AG04450 (cell line): Measurements from ENCODE around the gene AIPL1. TPM values are rescaled to one million over a fixed set of nuclear protein-coding genes. Genes with fewer than 3 reads are reported as not detected.
A peak's percentile ranks its signal among the peaks of the same experiment; 100 is the strongest.

Source experiments
- CTCF ChIA-PET: fragments of 300-600, 350-600 bp; formaldehyde crosslinking; extraction: SDS; loops from one replicate; lab custom pipeline; 2022; ENCODE audit warnings: antibody characterized with exemption, inconsistent platforms; lab: Charles Lee
- POLR2A ChIA-PET: fragments of 350-600 bp; formaldehyde crosslinking; extraction: SDS; loops from one replicate; lab custom pipeline; 2021; ENCODE audit warnings: antibody characterized with exemption, inconsistent platforms; lab: Yijun Ruan, JAX
- DNase-seq: peaks from one replicate; pipeline ENCODE4 v3.0.0-alpha.2; 2011; ENCODE audit warnings: low read depth, low spot score
- H3K27ac ChIP-seq: one replicate; pipeline ENCODE4 v1.5.1; 2012; ENCODE audit warnings: low read depth, low read length, control low read depth
- H3K27me3 ChIP-seq: one replicate; pipeline ENCODE4 v1.6.0; 2012; ENCODE audit warnings: low read length; ENCODE audit not compliant: control insufficient read depth, insufficient read depth
- H3K4me3 ChIP-seq: 2 replicates; pipeline ENCODE4 v1.5.1; 2011; ENCODE audit warnings: mild to moderate bottlenecking, low read depth, low read length, control low read depth
- H3K9me3 ChIP-seq: 2 replicates; pipeline ENCODE4 v1.5.1; 2012; ENCODE audit warnings: low read length; ENCODE audit not compliant: control insufficient read depth, insufficient read depth
- polyA plus RNA-seq: library from polyadenylated mRNA; depleted of rRNA; stranded (reverse); fragments of >200 nt; gene quantifications from 2 replicates; pipeline ENCODE4 v1.2.3, GENCODE V29; 2011
- TF ChIP-seq, protein P1 (sequence below): IDR thresholded peaks from 2 replicates; pipeline ENCODE4 v1.5.1; 2011; ENCODE audit warnings: low read depth, low read length, control low read depth, inconsistent platforms

AIPL1 gene
- polyA plus RNA-seq, 1 experiment = not detected

- TF ChIP-seq, protein P1, sequence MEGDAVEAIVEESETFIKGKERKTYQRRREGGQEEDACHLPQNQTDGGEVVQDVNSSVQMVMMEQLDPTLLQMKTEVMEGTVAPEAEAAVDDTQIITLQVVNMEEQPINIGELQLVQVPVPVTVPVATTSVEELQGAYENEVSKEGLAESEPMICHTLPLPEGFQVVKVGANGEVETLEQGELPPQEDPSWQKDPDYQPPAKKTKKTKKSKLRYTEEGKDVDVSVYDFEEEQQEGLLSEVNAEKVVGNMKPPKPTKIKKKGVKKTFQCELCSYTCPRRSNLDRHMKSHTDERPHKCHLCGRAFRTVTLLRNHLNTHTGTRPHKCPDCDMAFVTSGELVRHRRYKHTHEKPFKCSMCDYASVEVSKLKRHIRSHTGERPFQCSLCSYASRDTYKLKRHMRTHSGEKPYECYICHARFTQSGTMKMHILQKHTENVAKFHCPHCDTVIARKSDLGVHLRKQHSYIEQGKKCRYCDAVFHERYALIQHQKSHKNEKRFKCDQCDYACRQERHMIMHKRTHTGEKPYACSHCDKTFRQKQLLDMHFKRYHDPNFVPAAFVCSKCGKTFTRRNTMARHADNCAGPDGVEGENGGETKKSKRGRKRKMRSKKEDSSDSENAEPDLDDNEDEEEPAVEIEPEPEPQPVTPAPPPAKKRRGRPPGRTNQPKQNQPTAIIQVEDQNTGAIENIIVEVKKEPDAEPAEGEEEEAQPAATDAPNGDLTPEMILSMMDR = no peak
- no peaks in the 10 kb centered on the region for H3K27me3 ChIP-seq
- H3K4me3 ChIP-seq = no peak overlapping the region
- H3K27ac ChIP-seq = no peak overlapping the region
- no peak for DNase-seq
- ChIA-PET CTCF (interaction anchor here (3.1 kb wide), 1 partner anchor 15 kb away, joined by 8 read pairs; no protein-coding TSS in a partner anchor), POLR2A (no interaction called here)
- no peaks in the 10 kb centered on the region; the same call in 1 of the 2 replicates for H3K9me3 ChIP-seq
These were observed 23.0 kb upstream of the AIPL1 start for GRCh38 chr17:6457688-6458459.

GRCh38 chr17:6456914-6457687 lies 22.2 kb upstream of the AIPL1 start:
- Histone ChIP-seq H3K27ac (no peak overlapping the region), H3K9me3 (no peaks in the 10 kb centered on the region; the same call in 1 of the 2 replicates), H3K4me3 (no peak overlapping the region), H3K27me3 (no peaks in the 10 kb centered on the region)
- DNase-seq = no peak
- ChIA-PET CTCF (interaction anchor here (1.2 kb wide), 1 partner anchor 16 kb away, joined by 4 read pairs; no protein-coding TSS in a partner anchor), POLR2A (no interaction called here)
- TF ChIP-seq, protein P1 = no peak

GRCh38 chr17:6456321-6456720 lies 21.4 kb upstream of the AIPL1 start:
- no peak overlapping the region for H3K27ac ChIP-seq
- H3K27me3 ChIP-seq = no peaks in the 10 kb centered on the region
- CTCF ChIA-PET = interaction anchor here (1.2 kb wide), 1 partner anchor 17 kb away, joined by 4 read pairs; no protein-coding TSS in a partner anchor
- H3K4me3 ChIP-seq = no peak overlapping the region
- no peaks in the 10 kb centered on the region; the same call in 1 of the 2 replicates for H3K9me3 ChIP-seq
- TF ChIP-seq, protein P1 = no peak
- no peak for DNase-seq
- POLR2A ChIA-PET = no interaction called here

GRCh38 chr17:6455321-6455705 lies 20.4 kb upstream of the AIPL1 start:
- Histone ChIP-seq H3K27ac (no peak overlapping the region), H3K4me3 (peak overlapping the region; percentile 27; the same call in 1 of the 2 replicates), H3K27me3 (no peaks in the 10 kb centered on the region), H3K9me3 (no peaks in the 10 kb centered on the region; the same call in 1 of the 2 replicates)
- TF ChIP-seq, protein P1 = no peak
- no peak for DNase-seq
- ChIA-PET CTCF (interaction anchor here (1.6 kb wide), 1 partner anchor 18 kb away, joined by 7 read pairs; no protein-coding TSS in a partner anchor), POLR2A (no interaction called here)
